ENCODE results near the gene AKAP8L. TPM values are rescaled to one million over a fixed set of nuclear protein-coding genes. Genes with fewer than 3 reads are reported as not detected.

AKAP8L gene
- total RNA-seq, 1 donor: 69.5 TPM

GRCh38 chr19:15439078-15439799 lies 20.5 kb upstream of the AKAP8L start:
- Histone ChIP-seq H3K36me3 (ENCODE audit: insufficient read depth, low read length) (no peaks in the 10 kb centered on the region), H3K4me2 (ENCODE audit: insufficient read depth, low read length) (no peak overlapping the region), H3K79me2 (ENCODE audit: insufficient read depth, low read length) (no peaks in the 10 kb centered on the region), H3K9me3 (ENCODE audit: low read depth, low read length) (no peaks in the 10 kb centered on the region), H2AFZ (ENCODE audit: low read length) (no peak overlapping the region), H3K4me3 (ENCODE audit: insufficient read depth, low read length) (no peak overlapping the region), H3K4me1 (ENCODE audit: insufficient read depth, low read length) (no peaks in the 10 kb centered on the region), H3K27me3 (ENCODE audit: insufficient read depth, low read length) (no peaks in the 10 kb centered on the region), H4K20me1 (ENCODE audit: insufficient read depth, low read length) (no peaks in the 10 kb centered on the region), H3K27ac (ENCODE audit: low read depth, low read length) (no peak overlapping the region)
- TF ChIP-seq CTCF (IDR thresholded peaks at IDR 0.05; ENCODE audit: extremely low read depth, low read depth, low read length): no peak
- peak; percentile 50 for DNase-seq (ENCODE audit: insufficient read length, low spot score, missing footprints)

GRCh38 chr19:15438577-15438976 lies 19.8 kb upstream of the AKAP8L start:
- no peaks in the 10 kb centered on the region for H4K20me1 ChIP-seq (ENCODE audit: insufficient read depth, low read length)
- H2AFZ ChIP-seq (ENCODE audit: low read length): no peak overlapping the region
- no peaks in the 10 kb centered on the region for H3K4me1 ChIP-seq (ENCODE audit: insufficient read depth, low read length)
- no peaks in the 10 kb centered on the region for H3K27me3 ChIP-seq (ENCODE audit: insufficient read depth, low read length)
- no peak for TF ChIP-seq CTCF (IDR thresholded peaks at IDR 0.05; ENCODE audit: extremely low read depth, low read depth, low read length)
- DNase-seq (ENCODE audit: insufficient read length, low spot score, missing footprints): peak; percentile 77
- H3K4me2 ChIP-seq (ENCODE audit: insufficient read depth, low read length): no peak overlapping the region
- H3K4me3 ChIP-seq (ENCODE audit: insufficient read depth, low read length): no peak overlapping the region
- no peaks in the 10 kb centered on the region for H3K9me3 ChIP-seq (ENCODE audit: low read depth, low read length)
- no peaks in the 10 kb centered on the region for H3K36me3 ChIP-seq (ENCODE audit: insufficient read depth, low read length)
- H3K79me2 ChIP-seq (ENCODE audit: insufficient read depth, low read length): no peaks in the 10 kb centered on the region
- H3K27ac ChIP-seq (ENCODE audit: low read depth, low read length): no peak overlapping the region

GRCh38 chr19:15438124-15438496 lies 19.3 kb upstream of the AKAP8L start:
- H3K27ac ChIP-seq (ENCODE audit: low read depth, low read length): no peak overlapping the region
- TF ChIP-seq CTCF (IDR thresholded peaks at IDR 0.05; ENCODE audit: extremely low read depth, low read depth, low read length): no peak

GRCh38 chr19:15437355-15438123 lies 18.8 kb upstream of the AKAP8L start:
- Histone ChIP-seq H2AFZ (ENCODE audit: low read length) (no peak overlapping the region), H3K27me3 (ENCODE audit: insufficient read depth, low read length) (no peaks in the 10 kb centered on the region), H3K4me3 (ENCODE audit: insufficient read depth, low read length) (no peak overlapping the region), H3K4me2 (ENCODE audit: insufficient read depth, low read length) (no peak overlapping the region), H3K4me1 (ENCODE audit: insufficient read depth, low read length) (peaks cover 4% of the 10 kb centered on the region), H3K9me3 (ENCODE audit: low read depth, low read length) (no peaks in the 10 kb centered on the region), H4K20me1 (ENCODE audit: insufficient read depth, low read length) (no peaks in the 10 kb centered on the region), H3K27ac (ENCODE audit: low read depth, low read length) (no peak overlapping the region), H3K79me2 (ENCODE audit: insufficient read depth, low read length) (no peaks in the 10 kb centered on the region), H3K36me3 (ENCODE audit: insufficient read depth, low read length) (no peaks in the 10 kb centered on the region)
- TF ChIP-seq CTCF (IDR thresholded peaks at IDR 0.05; ENCODE audit: extremely low read depth, low read depth, low read length): peak; percentile 42
- peak; percentile 90 for DNase-seq (ENCODE audit: insufficient read length, low spot score, missing footprints)

More at GRCh38 chr19:15438124-15438496, 19.3 kb upstream of the AKAP8L start:
- no peaks in the 10 kb centered on the region for H3K27me3 ChIP-seq (ENCODE audit: insufficient read depth, low read length)
- no peaks in the 10 kb centered on the region for H3K79me2 ChIP-seq (ENCODE audit: insufficient read depth, low read length)
- no peak overlapping the region for H2AFZ ChIP-seq (ENCODE audit: low read length)
- peaks cover 4% of the 10 kb centered on the region for H3K4me1 ChIP-seq (ENCODE audit: insufficient read depth, low read length)
- no peak overlapping the region for H3K4me2 ChIP-seq (ENCODE audit: insufficient read depth, low read length)
- no peaks in the 10 kb centered on the region for H4K20me1 ChIP-seq (ENCODE audit: insufficient read depth, low read length)
- H3K36me3 ChIP-seq (ENCODE audit: insufficient read depth, low read length): no peaks in the 10 kb centered on the region
- DNase-seq (ENCODE audit: insufficient read length, low spot score, missing footprints): no peak
- no peak overlapping the region for H3K4me3 ChIP-seq (ENCODE audit: insufficient read depth, low read length)
- H3K9me3 ChIP-seq (ENCODE audit: low read depth, low read length): no peaks in the 10 kb centered on the region
